Loucy (cell line): ENCODE results near the gene CDK19.

Experiments
- H2AFZ ChIP-seq: fragments of 200-600 bp; sonication (generic); 2 replicates; pipeline ENCODE4 v1.6.0; 2016; ENCODE audit warnings: antibody characterized with exemption, mild to moderate bottlenecking, low read length, moderate library complexity
- H3F3A ChIP-seq: fragments of 200-600 bp; 2 replicates; pipeline ENCODE4 v1.6.0; 2016; ENCODE audit warnings: antibody characterized with exemption, low read depth, mild to moderate bottlenecking
- H3K27me3 ChIP-seq: fragments of 200-600 bp; sonication (generic); 2 replicates; pipeline ENCODE4 v1.6.1; 2014; ENCODE audit warnings: low read length, mild to moderate bottlenecking; ENCODE audit not compliant: insufficient read depth, poor library complexity, severe bottlenecking
- H3K36me3 ChIP-seq: fragments of 200-600 bp; sonication (generic); 2 replicates; pipeline ENCODE4 v1.6.1; 2016; ENCODE audit warnings: low read length; ENCODE audit not compliant: insufficient read depth
- H3K4me1 ChIP-seq: fragments of 200-600 bp; sonication (generic); 2 replicates; pipeline ENCODE4 v1.5.1; 2014; ENCODE audit warnings: low read length, mild to moderate bottlenecking; ENCODE audit not compliant: insufficient read depth, poor library complexity, severe bottlenecking
- H3K4me2 ChIP-seq: fragments of 200-600 bp; sonication (generic); 2 replicates; pipeline ENCODE4 v1.6.0; 2014; ENCODE audit warnings: antibody characterized with exemption, low read length, low read depth, mild to moderate bottlenecking; ENCODE audit not compliant: poor library complexity, severe bottlenecking
- H3K4me3 ChIP-seq: fragments of 200-600 bp; sonication (generic); 2 replicates; pipeline ENCODE4 v1.5.1; 2014; ENCODE audit warnings: low read length, mild to moderate bottlenecking, mixed read lengths; ENCODE audit not compliant: poor library complexity, severe bottlenecking
- H3K79me2 ChIP-seq: fragments of 200-600 bp; sonication (generic); 2 replicates; pipeline ENCODE4 v1.6.1; 2014; ENCODE audit warnings: low read length; ENCODE audit not compliant: insufficient read depth
- H3K9ac ChIP-seq: fragments of 200-600 bp; sonication (generic); 2 replicates; pipeline ENCODE4 v1.6.0; 2014; ENCODE audit warnings: mild to moderate bottlenecking, low read depth, low read length, moderate library complexity; ENCODE audit not compliant: poor library complexity, severe bottlenecking
- H3K9me2 ChIP-seq: fragments of 200-600 bp; sonication (generic); replicated peaks from 2 replicates; pipeline ENCODE4 v1.6.1; 2016; ENCODE audit warnings: low read depth, low read length, mixed read lengths
- H3K9me3 ChIP-seq: fragments of 200-600 bp; sonication (generic); 2 replicates; pipeline ENCODE4 v1.6.1; 2014; ENCODE audit warnings: mild to moderate bottlenecking, antibody characterized with exemption, low read length, low read depth; ENCODE audit not compliant: insufficient read depth
- H4K20me1 ChIP-seq: fragments of 200-600 bp; sonication (generic); 2 replicates; pipeline ENCODE4 v1.6.0; 2014; ENCODE audit warnings: antibody characterized with exemption, low read length, mild to moderate bottlenecking; ENCODE audit not compliant: insufficient read depth, poor library complexity, severe bottlenecking
- EZH2phosphoT487 ChIP-seq: fragments of 200-600 bp; IDR thresholded peaks from 2 replicates; pipeline ENCODE4 v1.6.1; 2018; ENCODE audit warnings: antibody characterized with exemption, mild to moderate bottlenecking, moderate library complexity, borderline replicate concordance
- TF ChIP-seq, protein P1 (sequence below): fragments of 200-600 bp; sonication (generic); conservative IDR thresholded peaks from 2 replicates; pipeline ENCODE4 v1.5.1; 2014; ENCODE audit warnings: mild to moderate bottlenecking, antibody characterized with exemption, low read length

CDK19 gene

DNA sequence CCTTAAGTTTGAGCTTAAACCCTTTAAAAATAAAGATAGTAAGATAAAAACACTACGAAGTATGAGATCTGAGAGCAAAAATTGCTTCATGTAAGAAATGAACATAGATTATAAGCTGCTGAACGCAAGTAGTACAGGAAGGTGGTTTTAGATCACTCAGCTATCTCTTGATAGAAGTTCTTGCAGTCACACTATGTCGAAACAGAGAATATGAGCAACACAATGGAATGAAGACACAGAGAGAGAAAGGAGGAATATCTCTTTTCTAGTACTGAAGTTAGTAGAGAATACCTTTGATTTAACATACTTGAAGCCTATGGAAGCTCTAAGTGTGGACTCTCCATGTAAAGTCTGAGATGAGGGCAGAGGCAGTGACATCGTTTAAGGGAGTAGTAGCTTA, 162.7 kb downstream of the CDK19 start:
- Histone ChIP-seq H3K79me2 (0 out of 2 replicates have a peak, but pooled peaks cover 4% of the 10 kb centered on the region), H3K36me3 (peaks cover 13% of the 10 kb centered on the region; the same call in 1 of the 2 replicates), H3K4me2 (no peak overlapping the region), H3K9me3 (no peaks in the 10 kb centered on the region), H3K9me2 (no peaks in the 10 kb centered on the region), H3K9ac (no peak overlapping the region), H3K27me3 (no peaks in the 10 kb centered on the region), H3K4me1 (no peaks in the 10 kb centered on the region), H3K4me3 (no peak overlapping the region), H4K20me1 (no peaks in the 10 kb centered on the region), H2AFZ (no peak overlapping the region), H3F3A (no peaks in the 10 kb centered on the region)
- TF ChIP-seq, protein P1, sequence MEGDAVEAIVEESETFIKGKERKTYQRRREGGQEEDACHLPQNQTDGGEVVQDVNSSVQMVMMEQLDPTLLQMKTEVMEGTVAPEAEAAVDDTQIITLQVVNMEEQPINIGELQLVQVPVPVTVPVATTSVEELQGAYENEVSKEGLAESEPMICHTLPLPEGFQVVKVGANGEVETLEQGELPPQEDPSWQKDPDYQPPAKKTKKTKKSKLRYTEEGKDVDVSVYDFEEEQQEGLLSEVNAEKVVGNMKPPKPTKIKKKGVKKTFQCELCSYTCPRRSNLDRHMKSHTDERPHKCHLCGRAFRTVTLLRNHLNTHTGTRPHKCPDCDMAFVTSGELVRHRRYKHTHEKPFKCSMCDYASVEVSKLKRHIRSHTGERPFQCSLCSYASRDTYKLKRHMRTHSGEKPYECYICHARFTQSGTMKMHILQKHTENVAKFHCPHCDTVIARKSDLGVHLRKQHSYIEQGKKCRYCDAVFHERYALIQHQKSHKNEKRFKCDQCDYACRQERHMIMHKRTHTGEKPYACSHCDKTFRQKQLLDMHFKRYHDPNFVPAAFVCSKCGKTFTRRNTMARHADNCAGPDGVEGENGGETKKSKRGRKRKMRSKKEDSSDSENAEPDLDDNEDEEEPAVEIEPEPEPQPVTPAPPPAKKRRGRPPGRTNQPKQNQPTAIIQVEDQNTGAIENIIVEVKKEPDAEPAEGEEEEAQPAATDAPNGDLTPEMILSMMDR, result no peak
- no peak for TF ChIP-seq EZH2phosphoT487

DNA sequence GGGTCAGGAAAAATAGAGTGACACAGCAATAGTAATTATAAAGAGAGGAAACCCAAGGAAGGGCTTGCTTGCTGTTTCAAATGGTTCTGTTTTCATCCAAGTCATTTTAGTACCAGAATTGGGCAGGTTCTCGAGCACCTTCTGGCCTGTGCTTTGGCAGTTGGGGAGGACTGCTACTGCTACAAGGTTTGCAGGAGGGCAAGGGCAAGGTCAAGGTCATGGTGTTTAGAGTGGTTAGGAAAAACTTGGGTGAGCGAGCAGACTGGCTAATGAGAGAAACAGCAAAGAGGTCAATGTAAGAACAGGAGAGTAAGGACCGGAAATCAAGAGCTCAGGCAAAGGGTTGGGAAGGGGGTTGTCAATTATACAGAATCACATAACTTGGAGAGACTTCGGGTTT, 164.5 kb downstream of the CDK19 start:
- no peaks in the 10 kb centered on the region for H3K4me1 ChIP-seq
- peaks cover 23% of the 10 kb centered on the region; the same call in 1 of the 2 replicates for H3K36me3 ChIP-seq
- no peak overlapping the region for H2AFZ ChIP-seq
- no peaks in the 10 kb centered on the region for H3K9me2 ChIP-seq
- H4K20me1 ChIP-seq, result no peaks in the 10 kb centered on the region
- no peaks in the 10 kb centered on the region for H3K79me2 ChIP-seq
- H3F3A ChIP-seq, result no peaks in the 10 kb centered on the region
- no peak overlapping the region for H3K9ac ChIP-seq
- no peaks in the 10 kb centered on the region for H3K9me3 ChIP-seq
- no peak overlapping the region for H3K4me2 ChIP-seq
- H3K27me3 ChIP-seq, result no peaks in the 10 kb centered on the region
- H3K4me3 ChIP-seq, result no peak overlapping the region
- no peak for TF ChIP-seq EZH2phosphoT487
- TF ChIP-seq, protein P1, result no peak

DNA sequence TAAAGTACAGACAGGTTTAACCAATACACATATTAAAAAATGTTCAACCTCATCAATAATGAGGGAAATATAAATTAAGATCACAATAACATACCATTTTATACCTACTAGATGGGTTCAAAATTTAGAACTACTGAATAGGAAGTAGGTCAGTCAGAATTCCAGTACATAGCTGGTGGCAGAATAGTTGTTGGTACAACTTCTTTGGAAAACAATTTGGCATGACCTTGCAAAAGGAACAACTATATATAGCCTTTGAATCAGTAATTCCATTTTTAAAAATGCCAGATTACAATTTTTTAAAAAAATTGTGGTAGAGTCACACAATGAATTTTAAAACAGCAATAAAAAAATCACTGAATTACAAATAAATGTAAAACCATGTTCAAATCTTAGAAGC, 165.6 kb downstream of the CDK19 start:
- H3K9me3 ChIP-seq, result no peaks in the 10 kb centered on the region
- no peak overlapping the region for H3K4me2 ChIP-seq
- H3K9me2 ChIP-seq, result no peaks in the 10 kb centered on the region
- no peaks in the 10 kb centered on the region for H3K79me2 ChIP-seq
- no peaks in the 10 kb centered on the region for H4K20me1 ChIP-seq
- no peaks in the 10 kb centered on the region for H3F3A ChIP-seq
- H3K9ac ChIP-seq, result no peak overlapping the region
- no peak overlapping the region for H3K4me3 ChIP-seq
- peaks cover 29% of the 10 kb centered on the region; the same call in 1 of the 2 replicates for H3K36me3 ChIP-seq
- no peak for TF ChIP-seq EZH2phosphoT487
- TF ChIP-seq, protein P1, result no peak
- H2AFZ ChIP-seq, result no peak overlapping the region
- H3K27me3 ChIP-seq, result no peaks in the 10 kb centered on the region
- H3K4me1 ChIP-seq, result no peaks in the 10 kb centered on the region
